ENCODE data around the gene ZNF487.

GRCh38 chr10:43471935-43472720 lies 35.2 kb downstream of the ZNF487 start:
- TF ChIP-seq ZFX (IDR thresholded peaks at IDR 0.05) (no peak), RAD21 (IDR thresholded peaks at IDR 0.05; ENCODE audit: low read depth) (no peak), CTCF (IDR thresholded peaks at IDR 0.05 in 2 of 3, conservative IDR thresholded peaks at IDR 0.05 in 1 of 3; ENCODE audit: borderline replicate concordance in 1 of 3, insufficient read depth in 1 of 3, low read depth in 2 of 3, low read length in 2 of 3) (no peak), CEBPB (IDR thresholded peaks at IDR 0.05; ENCODE audit: low read depth) (no peak)

Data from HCT116 (cell line).